ENCODE results near the gene SEC14L5. TPM values are rescaled to one million over a fixed set of nuclear protein-coding genes. Genes with fewer than 3 reads are reported as not detected.

The SEC14L5 gene
- total and polyA plus RNA-seq, 10 of the 15 experiments (the other 5 are each of a cell fraction or from before 2014, with no cell fraction given), result 0.01 TPM; not detected in 9

DNA sequence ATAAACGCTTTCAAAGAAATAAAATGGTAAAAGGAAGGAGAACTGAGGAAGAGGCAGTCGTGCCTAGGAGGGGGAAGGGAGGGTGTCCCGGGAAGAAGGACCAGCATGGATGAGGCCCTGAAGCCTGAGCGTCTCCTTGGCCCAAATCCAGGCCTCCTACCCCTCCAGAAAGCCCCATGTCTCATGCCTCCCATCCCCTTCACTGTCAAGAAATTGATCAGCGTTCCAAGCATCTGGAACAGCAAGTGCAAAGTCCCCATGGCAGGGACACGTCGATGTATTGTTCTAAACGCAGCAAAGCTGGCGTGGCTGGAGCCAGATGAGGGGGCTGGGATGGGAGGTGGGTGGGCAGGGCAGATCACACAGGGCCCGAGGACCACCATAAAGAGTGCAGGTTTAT lies 22.6 kb downstream of the SEC14L5 start:
- 41% methylated on average over 10 of the region's 10 CpGs for WGBS (ENCODE audit: insufficient coverage, insufficient replicate concordance, low lambda C conversion rate, missing lambda C conversion rate)
- no peak for FAIRE-seq
- Histone ChIP-seq H4K20me1 (ENCODE audit: control insufficient read depth, insufficient read depth) (no peaks in the 10 kb centered on the region), H3K4me1 (ENCODE audit: control insufficient read depth, insufficient read depth, low read length) (peaks cover 8% of the 10 kb centered on the region), H3K4me2 (ENCODE audit: control insufficient read depth, insufficient read depth) (no peak overlapping the region), H3K27me3 (replicated peaks in 1 of 2; ENCODE audit: control insufficient read depth in 2 of 2, insufficient read depth in 2 of 2, low read length in 1 of 2) (no peaks in the 10 kb centered on the region; a peak in 1 of 4 replicates), H2AFZ (ENCODE audit: control insufficient read depth, low read depth, low read length) (no peak overlapping the region), H3K4me3 (no peak overlapping the region), H3K36me3 (ENCODE audit: control insufficient read depth in 2 of 2, insufficient read depth in 2 of 2, low read length in 1 of 2) (no peaks in the 10 kb centered on the region), H3K79me2 (ENCODE audit: control insufficient read depth, insufficient read depth, low read length) (no peaks in the 10 kb centered on the region), H3K9me3 (replicated peaks; ENCODE audit: control insufficient read depth, insufficient read depth, low read length) (peaks cover 5% of the 10 kb centered on the region; the same call in 1 of the 3 replicates), H3K27ac (ENCODE audit: control insufficient read depth, insufficient read depth) (no peak overlapping the region), H3K9ac (ENCODE audit: control insufficient read depth, insufficient read depth, low read length) (no peak overlapping the region)
- in situ Hi-C loops (cut with MboI) (no loop called here), intact Hi-C loops (cut with micrococcal nuclease; ENCODE audit: unreplicated experiment) (no loop called here)
- ChIA-PET POLR2A (no interaction called here), CTCF (no interaction called here), SMC1A (ENCODE audit: uncharacterized antibody, unreplicated experiment) (no interaction called here), RAD21 (ENCODE audit: unreplicated experiment) (no interaction called here)
- no TSS peak for BruUV-seq (replicated peaks)
- no peak for ATAC-seq
- no peak for DNase-seq (ENCODE audit: low read depth, low spot score)
- no peak for TF ChIP-seq SRF (IDR thresholded peaks at IDR 0.05; ENCODE audit: low read depth in 2 of 2, low read length in 2 of 2)
- no peak for TF ChIP-seq MTA3 (IDR thresholded peaks at IDR 0.05; ENCODE audit: borderline replicate concordance, low read length)
- TF ChIP-seq, protein P1, sequence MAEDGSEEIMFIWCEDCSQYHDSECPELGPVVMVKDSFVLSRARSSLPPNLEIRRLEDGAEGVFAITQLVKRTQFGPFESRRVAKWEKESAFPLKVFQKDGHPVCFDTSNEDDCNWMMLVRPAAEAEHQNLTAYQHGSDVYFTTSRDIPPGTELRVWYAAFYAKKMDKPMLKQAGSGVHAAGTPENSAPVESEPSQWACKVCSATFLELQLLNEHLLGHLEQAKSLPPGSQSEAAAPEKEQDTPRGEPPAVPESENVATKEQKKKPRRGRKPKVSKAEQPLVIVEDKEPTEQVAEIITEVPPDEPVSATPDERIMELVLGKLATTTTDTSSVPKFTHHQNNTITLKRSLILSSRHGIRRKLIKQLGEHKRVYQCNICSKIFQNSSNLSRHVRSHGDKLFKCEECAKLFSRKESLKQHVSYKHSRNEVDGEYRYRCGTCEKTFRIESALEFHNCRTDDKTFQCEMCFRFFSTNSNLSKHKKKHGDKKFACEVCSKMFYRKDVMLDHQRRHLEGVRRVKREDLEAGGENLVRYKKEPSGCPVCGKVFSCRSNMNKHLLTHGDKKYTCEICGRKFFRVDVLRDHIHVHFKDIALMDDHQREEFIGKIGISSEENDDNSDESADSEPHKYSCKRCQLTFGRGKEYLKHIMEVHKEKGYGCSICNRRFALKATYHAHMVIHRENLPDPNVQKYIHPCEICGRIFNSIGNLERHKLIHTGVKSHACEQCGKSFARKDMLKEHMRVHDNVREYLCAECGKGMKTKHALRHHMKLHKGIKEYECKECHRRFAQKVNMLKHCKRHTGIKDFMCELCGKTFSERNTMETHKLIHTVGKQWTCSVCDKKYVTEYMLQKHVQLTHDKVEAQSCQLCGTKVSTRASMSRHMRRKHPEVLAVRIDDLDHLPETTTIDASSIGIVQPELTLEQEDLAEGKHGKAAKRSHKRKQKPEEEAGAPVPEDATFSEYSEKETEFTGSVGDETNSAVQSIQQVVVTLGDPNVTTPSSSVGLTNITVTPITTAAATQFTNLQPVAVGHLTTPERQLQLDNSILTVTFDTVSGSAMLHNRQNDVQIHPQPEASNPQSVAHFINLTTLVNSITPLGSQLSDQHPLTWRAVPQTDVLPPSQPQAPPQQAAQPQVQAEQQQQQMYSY (CRISPR knock-in tag; IDR thresholded peaks at IDR 0.05), result no peak
- no peak for TF ChIP-seq RCOR1 (conservative IDR thresholded peaks at IDR 0.05; ENCODE audit: low read depth, low read length)
- TF ChIP-seq, protein P2, sequence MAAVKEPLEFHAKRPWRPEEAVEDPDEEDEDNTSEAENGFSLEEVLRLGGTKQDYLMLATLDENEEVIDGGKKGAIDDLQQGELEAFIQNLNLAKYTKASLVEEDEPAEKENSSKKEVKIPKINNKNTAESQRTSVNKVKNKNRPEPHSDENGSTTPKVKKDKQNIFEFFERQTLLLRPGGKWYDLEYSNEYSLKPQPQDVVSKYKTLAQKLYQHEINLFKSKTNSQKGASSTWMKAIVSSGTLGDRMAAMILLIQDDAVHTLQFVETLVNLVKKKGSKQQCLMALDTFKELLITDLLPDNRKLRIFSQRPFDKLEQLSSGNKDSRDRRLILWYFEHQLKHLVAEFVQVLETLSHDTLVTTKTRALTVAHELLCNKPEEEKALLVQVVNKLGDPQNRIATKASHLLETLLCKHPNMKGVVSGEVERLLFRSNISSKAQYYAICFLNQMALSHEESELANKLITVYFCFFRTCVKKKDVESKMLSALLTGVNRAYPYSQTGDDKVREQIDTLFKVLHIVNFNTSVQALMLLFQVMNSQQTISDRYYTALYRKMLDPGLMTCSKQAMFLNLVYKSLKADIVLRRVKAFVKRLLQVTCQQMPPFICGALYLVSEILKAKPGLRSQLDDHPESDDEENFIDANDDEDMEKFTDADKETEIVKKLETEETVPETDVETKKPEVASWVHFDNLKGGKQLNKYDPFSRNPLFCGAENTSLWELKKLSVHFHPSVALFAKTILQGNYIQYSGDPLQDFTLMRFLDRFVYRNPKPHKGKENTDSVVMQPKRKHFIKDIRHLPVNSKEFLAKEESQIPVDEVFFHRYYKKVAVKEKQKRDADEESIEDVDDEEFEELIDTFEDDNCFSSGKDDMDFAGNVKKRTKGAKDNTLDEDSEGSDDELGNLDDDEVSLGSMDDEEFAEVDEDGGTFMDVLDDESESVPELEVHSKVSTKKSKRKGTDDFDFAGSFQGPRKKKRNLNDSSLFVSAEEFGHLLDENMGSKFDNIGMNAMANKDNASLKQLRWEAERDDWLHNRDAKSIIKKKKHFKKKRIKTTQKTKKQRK (IDR thresholded peaks at IDR 0.05; ENCODE audit: low read depth, low read length), result no peak
- TF ChIP-seq NFXL1 (IDR thresholded peaks at IDR 0.05; ENCODE audit: borderline replicate concordance), result no peak
- no peak for TF ChIP-seq SREBF2 (IDR thresholded peaks at IDR 0.05; ENCODE audit: low read length)
- no peak for TF ChIP-seq CREB1 (IDR thresholded peaks at IDR 0.05; ENCODE audit: low read depth)
- no peak for TF ChIP-seq HCFC1 (IDR thresholded peaks at IDR 0.05; ENCODE audit: low read length)
- no peak for TF ChIP-seq ZZZ3 (IDR thresholded peaks at IDR 0.05; ENCODE audit: control insufficient read depth, insufficient read length, low read depth)
- TF ChIP-seq POLR2AphosphoS2 (IDR thresholded peaks at IDR 0.05; ENCODE audit: low read depth, low read length), result no peak
- no peak for TF ChIP-seq BRCA1 (IDR thresholded peaks at IDR 0.05; ENCODE audit: low read depth, low read length)
- no peak for TF ChIP-seq WRNIP1 (IDR thresholded peaks at IDR 0.05; ENCODE audit: borderline replicate concordance, low read depth, low read length)
- no peak for TF ChIP-seq BCL11A (IDR thresholded peaks at IDR 0.05; ENCODE audit: low read depth, low read length)

Measured in GM12878 (cell line).